HPDE6-E6E7 (cell line): ENCODE measurements around the gene SLC39A13.
A peak's percentile ranks its signal among the peaks of the same experiment; 100 is the strongest.

Experiments
- DNase-seq: peaks from one replicate; pipeline ENCODE4 v3.0.0; 2011; ENCODE audit warnings: missing footprints; ENCODE audit errors: extremely low spot score

Gene SLC39A13

GRCh38 chr11:47407746-47408590, at the start of gene SLC39A13:
TSS of gene SLC39A13 (plus strand) at chr11:47408590. CDS start at chr11:47410095, 1,505 bp downstream.
- DNase-seq = peak; percentile 98

DNA sequence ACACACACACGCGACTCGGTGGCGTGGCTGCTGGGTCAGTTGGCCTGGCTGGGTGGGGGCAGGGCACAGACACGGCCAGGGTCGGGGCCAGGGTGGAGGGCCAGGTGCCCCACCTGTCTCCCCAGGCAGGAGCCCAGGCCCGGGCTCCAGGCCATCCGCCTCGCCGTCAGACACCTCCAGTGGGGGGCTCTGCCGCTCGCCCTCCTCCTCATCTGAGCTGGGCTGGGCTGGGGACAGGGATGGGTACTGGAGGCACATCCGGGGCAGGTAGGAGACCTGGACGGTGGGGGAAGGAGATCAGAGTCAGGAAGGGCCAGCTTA, 49.7 kb upstream of the SLC39A13 start:
- no peak for DNase-seq

- no peak for DNase-seq
Observed at GRCh38 chr11:47359162-47359561, 49.2 kb upstream of the SLC39A13 start.

DNA sequence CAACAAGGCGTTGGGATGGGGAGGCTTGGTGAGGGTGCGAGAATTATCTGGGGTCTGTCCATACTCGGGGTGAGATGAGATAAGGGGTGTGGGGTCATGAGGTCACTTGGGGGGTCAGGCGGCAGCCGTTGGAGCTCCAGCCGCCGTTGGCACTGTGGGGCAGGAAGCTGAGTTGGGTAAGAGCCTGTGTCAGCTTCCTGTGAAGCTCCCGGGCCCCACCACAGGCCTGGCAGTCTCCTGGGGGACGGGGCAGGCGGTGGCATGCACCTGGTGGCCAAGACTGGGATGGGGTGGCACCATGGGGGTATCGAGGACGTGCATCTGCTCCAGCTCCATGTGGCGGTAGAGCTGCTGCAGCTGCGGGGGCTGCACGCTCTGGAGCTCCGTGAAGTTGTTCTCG, 48.8 kb upstream of the SLC39A13 start:
- no peak for DNase-seq

GRCh38 chr11:47360341-47360740, 48.0 kb upstream of the SLC39A13 start:
- DNase-seq = no peak

GRCh38 chr11:47361419-47361818, 47.0 kb upstream of the SLC39A13 start:
- DNase-seq = no peak

DNA sequence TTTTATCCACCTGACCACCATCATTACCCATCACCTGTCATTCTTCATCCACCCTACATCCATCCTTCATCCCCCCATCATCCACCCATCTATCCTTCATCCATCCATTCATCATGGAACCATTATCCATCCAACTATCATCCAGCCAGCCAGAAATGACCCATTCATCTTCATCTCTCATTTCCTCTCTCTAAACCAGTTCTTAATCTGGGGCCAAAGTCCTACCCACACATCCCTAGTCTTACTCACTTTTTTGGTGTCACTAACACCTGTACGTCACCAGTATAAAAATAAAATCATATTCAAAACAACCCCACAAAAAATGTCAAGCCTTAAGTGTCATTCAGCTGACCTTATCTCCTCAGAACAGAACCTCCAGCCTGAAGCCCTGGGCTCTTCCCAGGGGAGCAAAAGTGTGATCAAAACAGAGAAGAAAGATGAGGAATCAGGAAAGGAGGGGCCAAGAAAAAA, 42.3 kb upstream of the SLC39A13 start:
- no peak for DNase-seq

DNA sequence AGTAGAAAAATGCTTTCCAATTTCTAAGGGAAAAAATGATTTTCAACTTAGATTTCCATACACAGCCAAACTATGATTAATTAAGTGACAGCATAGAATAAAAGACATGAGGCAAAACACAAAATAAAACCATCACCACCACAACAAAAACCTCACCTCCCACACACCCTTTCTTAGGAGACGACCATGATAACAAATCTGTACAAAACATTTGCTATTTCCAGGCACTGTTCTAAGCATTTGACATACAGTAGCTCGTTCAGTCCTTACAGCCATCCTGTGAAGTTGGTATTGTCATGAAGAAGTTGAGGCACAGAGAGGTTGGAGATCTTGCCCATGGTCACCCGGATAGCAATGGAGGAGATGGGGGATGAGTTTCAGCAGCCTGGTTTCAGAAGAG, 38.7 kb upstream of the SLC39A13 start:
- DNase-seq = no peak

DNA sequence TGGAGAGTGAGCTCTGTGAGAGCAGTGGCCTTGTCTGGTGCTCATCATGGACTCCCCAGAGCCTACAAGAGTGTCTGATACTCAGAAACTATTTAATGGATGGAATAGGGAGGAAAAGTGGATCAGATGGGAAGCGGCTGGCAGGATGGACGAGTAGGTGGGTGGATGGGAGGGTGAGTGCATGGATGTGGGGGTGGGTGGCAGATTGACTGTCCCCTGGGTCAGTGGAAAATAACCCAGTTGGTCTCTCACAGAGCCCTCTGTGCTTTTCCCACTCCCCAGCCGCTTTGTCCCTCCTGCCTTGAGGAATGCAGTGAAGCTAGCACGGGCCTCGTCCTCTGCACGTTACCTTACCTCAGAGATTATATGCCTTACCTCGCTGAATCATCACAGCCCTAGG, 36.0 kb upstream of the SLC39A13 start:
- DNase-seq = no peak

DNA sequence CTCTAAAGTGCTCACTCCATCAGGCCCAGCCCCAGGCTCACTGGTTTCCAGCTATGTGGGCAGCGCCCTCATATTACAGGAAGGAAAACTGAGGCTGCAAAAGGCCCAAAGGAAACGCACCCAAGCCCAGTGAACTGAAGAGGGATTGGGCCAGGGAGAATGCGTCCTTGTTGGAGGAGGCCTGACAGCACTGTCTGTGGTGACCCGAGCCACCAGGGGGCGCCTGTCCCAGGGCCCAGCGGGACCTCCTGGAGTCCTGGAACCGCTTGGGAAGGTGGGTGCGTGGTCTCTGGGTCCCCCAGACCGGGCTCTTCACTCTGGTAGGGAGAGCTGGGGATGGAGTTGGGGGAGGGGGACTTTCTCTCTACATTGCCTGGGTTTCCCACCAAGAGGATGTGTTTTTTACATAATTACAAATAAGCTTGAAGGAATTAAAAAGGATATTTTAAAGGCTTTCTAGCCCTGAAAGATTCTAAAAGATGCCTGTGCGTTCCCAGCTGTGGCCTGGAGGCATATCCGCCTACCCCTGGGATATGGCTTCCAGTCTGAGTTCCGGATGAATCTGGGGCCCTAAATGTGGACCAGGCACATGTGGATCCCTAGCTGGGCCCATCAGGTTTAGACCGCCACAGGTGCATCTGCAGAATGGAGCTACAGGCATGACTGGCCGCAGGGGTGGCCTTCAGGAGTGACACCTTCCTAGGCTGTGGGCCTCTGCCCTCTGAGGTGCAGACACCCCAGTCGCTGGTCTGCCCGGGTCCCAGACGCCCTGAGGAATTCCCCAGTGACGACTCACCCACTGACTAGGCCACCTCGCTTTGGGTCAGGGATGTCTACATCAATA, 34.3 kb upstream of the SLC39A13 start:
- peak; percentile 80 for DNase-seq

GRCh38 chr11:47374720-47375019, 33.7 kb upstream of the SLC39A13 start:
- DNase-seq = no peak

DNA sequence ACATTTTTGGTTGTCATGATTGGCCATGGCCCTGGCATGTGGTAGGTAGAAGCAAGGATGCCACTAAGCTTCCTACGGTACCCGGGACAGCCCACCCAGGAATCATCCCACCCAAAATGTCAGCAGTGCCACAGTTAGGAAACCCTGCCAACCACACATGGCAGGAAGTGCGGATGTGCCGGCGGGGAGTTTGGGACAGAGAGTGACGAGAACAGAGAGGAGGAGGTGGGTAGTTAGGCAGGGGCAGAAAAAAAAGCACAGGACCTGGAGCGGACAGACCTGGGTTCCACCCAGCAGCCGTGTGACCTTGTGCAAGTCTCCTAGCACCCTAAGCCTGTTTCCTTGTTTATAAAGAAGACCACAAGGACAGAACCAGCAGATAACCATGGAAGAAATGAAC, 33.4 kb upstream of the SLC39A13 start:
- DNase-seq = no peak

DNA sequence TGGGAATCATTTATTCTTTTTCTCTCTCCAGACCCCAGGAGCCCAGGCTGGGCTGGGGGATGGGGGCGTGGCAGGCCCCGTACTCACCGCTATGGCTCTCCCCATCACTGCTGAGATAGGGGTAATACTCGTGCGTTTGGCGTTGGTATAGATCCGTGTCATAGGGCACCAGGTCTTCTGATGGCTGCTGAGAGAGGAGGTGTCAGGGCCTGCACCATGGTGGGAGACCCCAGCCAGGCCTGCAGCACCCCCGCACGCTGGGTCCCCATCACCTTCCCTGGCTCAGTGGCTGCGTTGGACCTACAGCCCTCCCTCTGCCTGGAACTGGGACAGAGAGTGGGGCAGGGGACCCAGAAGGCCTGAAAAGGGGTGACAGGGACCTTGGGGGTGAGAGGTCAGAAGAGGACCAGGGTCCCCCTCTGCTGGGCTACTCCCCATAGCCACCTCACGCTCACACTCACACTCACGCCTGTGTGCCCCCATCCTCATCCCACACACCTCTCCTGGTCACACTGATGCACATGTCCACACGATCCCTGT, 32.8 kb upstream of the SLC39A13 start:
- no peak for DNase-seq

- no peak for DNase-seq
Observed at GRCh38 chr11:47376107-47376524, 32.3 kb upstream of the SLC39A13 start.

GRCh38 chr11:47376525-47377371, 31.6 kb upstream of the SLC39A13 start:
- DNase-seq = no peak

DNA sequence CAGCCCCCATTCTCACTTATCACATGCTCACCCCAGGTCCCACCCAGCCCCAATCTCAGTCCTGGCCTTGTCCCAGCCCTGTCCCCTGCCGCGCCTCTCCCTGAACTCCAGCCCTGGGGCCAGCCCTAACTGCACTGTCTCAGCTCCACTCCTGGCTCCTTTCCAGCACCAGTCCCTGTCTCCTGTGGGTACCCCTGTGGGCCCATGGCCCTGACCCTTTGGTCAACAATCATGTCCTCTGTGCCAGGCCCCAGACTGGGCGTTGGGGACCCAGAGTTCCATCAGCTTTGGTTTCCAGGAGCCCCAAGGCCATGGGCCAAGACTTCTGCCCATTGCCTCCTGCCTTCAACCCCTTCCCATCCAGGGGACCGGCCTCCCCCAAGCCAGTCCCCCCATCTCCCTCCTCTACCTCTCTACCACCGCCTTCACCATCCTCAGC, 30.8 kb upstream of the SLC39A13 start:
- DNase-seq = no peak

- no peak for DNase-seq
Observed at GRCh38 chr11:47378010-47378835, 30.2 kb upstream of the SLC39A13 start, which contains the start of gene SPI1. TSS of gene SPI1 (minus strand) at chr11:47378547. CDS start at chr11:47378353, 194 bp downstream.

GRCh38 chr11:47378836-47379170, 29.6 kb upstream of the SLC39A13 start:
- DNase-seq = no peak

DNA sequence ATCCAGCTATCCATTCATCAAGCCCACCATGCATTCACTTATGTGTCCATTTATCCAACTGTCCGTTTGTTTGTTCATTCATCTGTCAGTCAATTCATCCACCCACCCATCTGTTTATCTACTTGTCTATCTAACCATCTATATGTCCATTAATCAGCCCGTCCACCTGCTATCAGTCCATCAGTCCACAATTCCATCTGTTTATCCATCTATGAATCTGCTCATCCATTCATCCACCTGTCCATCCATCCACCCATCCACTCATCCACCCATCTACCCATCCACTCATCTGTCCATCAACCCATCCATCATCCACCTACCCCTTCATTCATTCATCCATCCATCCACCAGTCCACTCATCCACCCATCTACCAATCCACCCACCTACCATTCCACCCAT, 29.1 kb upstream of the SLC39A13 start:
- no peak for DNase-seq

GRCh38 chr11:47380078-47380477, 28.3 kb upstream of the SLC39A13 start:
- DNase-seq = no peak

- no peak for DNase-seq
Observed at GRCh38 chr11:47383071-47383470, 25.3 kb upstream of the SLC39A13 start.
